GM19035 (cell line): ENCODE data around the gene ZNF284.

Source experiments
- ATAC-seq: cut with Tn5 transposase; IDR thresholded peaks from one replicate; pipeline ENCODE4 v1.9.1; 2021; ENCODE audit not compliant: unreplicated experiment

Gene ZNF284

GRCh38 chr19:44071824-44072542 lies at the start of gene ZNF284:
ZNF284 (plus strand) TSS chr19:44072159; CDS start chr19:44076390, 4,231 bp downstream.
- ATAC-seq: peak; percentile 79

- no peak for ATAC-seq
Measured at GRCh38 chr19:44024900-44025216, 47.1 kb upstream of the ZNF284 start.

- ATAC-seq: peak; percentile 82
Measured at GRCh38 chr19:44025217-44025936, 46.6 kb upstream of the ZNF284 start, which contains the start of gene ZNF222. ZNF222 (plus strand) TSS chr19:44025379; CDS start chr19:44025437, 58 bp downstream.

GRCh38 chr19:44026622-44027021 lies 45.3 kb upstream of the ZNF284 start:
- no peak for ATAC-seq

- ATAC-seq: no peak
Measured at GRCh38 chr19:44032001-44032610, 39.9 kb upstream of the ZNF284 start.

- no peak for ATAC-seq
Measured at GRCh38 chr19:44042147-44042546, 29.8 kb upstream of the ZNF284 start.

- ATAC-seq: no peak
Measured at GRCh38 chr19:44050740-44051649, 21.0 kb upstream of the ZNF284 start.

GRCh38 chr19:44051650-44052402 lies 20.1 kb upstream of the ZNF284 start, which contains the start of gene ZNF223:
ZNF223 (plus strand) TSS chr19:44052036; CDS start chr19:44055177, 3,141 bp downstream.
- no peak for ATAC-seq

- no peak for ATAC-seq
Measured at GRCh38 chr19:44055870-44056269, 16.1 kb upstream of the ZNF284 start.

GRCh38 chr19:44059229-44059628 lies 12.7 kb upstream of the ZNF284 start:
- ATAC-seq: no peak

- ATAC-seq: no peak
Measured at GRCh38 chr19:44061038-44061437, 10.9 kb upstream of the ZNF284 start.

- no peak for ATAC-seq
Measured at GRCh38 chr19:44066305-44066704, 5.7 kb upstream of the ZNF284 start.

- ATAC-seq: no peak
Measured at GRCh38 chr19:44069415-44069814, 2.5 kb upstream of the ZNF284 start.

GRCh38 chr19:44072543-44073401 lies 813 bp downstream of the ZNF284 start:
- no peak for ATAC-seq

- ATAC-seq: no peak
Measured at GRCh38 chr19:44076325-44076724, 4.4 kb downstream of the ZNF284 start.

- ATAC-seq: no peak
Measured at GRCh38 chr19:44092108-44092507, 20.1 kb downstream of the ZNF284 start.

- ATAC-seq: peak; percentile 83
Measured at GRCh38 chr19:44093931-44094765, 22.2 kb downstream of the ZNF284 start, which contains the start of gene ZNF224. ZNF224 (plus strand) TSS chr19:44094361; CDS start chr19:44097874, 3,513 bp downstream.

- no peak for ATAC-seq
Measured at GRCh38 chr19:44107751-44108150, 35.8 kb downstream of the ZNF284 start.
